ENCODE results near the gene COA3. TPM values are rescaled to one million over a fixed set of nuclear protein-coding genes. Genes with fewer than 3 reads are reported as not detected.

COA3 gene
- total and polyA plus RNA-seq, 2 experiments from 2014 or later, result 81.2 to 138 TPM

DNA sequence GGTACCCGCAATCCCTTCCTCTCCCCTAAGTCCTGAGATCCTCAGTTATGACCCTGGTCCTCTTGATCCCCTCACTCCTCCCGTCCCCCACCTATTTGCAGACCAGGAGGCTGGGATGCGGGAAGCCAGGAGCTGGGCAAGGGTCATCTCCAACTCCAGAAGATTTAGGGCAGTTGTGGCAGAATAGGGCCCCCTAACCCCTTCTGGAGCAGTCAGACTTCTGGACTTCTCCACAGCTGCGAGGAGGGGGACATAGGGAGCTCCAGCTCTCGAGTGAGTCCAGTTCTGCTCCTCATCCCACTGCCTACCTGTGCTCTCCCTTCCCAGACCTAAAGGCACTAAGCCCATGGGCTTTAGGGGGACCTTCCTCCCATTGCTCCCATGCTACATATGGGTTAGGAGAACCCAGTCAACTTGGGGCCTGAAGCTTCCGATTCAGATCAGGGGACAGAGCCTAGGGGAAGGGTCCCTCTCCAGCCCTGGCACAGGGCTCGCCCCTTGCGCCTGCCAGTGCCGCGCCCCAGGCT, 16.8 kb downstream of the COA3 start:
- no peak for DNase-seq (ENCODE audit: low spot score)
- H3K27ac Mint-ChIP-seq, result no peak overlapping the region
- H3K27me3 Mint-ChIP-seq (ENCODE audit: insufficient read depth, low read depth, poor library complexity), result peaks cover 44% of the 10 kb centered on the region
- Histone ChIP-seq H3F3A (replicated peaks; ENCODE audit: low read depth) (peaks cover 12% of the 10 kb centered on the region; the same call in 1 of the 2 replicates), H3K79me2 (replicated peaks; ENCODE audit: insufficient read depth) (no peaks in the 10 kb centered on the region), H3K4me3 (no peak overlapping the region), H4K20me1 (replicated peaks; ENCODE audit: insufficient read depth) (no peaks in the 10 kb centered on the region), H3K4me2 (peak overlapping the region; percentile 93; the same call in 1 of the 2 replicates), H2AFZ (no peak overlapping the region), H3K9me2 (ENCODE audit: insufficient read depth) (no peaks in the 10 kb centered on the region), H3K36me3 (ENCODE audit: insufficient read depth) (no peaks in the 10 kb centered on the region), H3K4me1 (ENCODE audit: insufficient read depth) (peaks cover 21% of the 10 kb centered on the region; the same call in 1 of the 2 replicates), H3K27ac (ENCODE audit: low read depth) (no peak overlapping the region), H3K27me3 (ENCODE audit: insufficient read depth) (peaks cover 34% of the 10 kb centered on the region)
- peaks cover 24% of the 10 kb centered on the region for H3K36me3 Mint-ChIP-seq (ENCODE audit: low read depth)
- TF ChIP-seq, protein P1, sequence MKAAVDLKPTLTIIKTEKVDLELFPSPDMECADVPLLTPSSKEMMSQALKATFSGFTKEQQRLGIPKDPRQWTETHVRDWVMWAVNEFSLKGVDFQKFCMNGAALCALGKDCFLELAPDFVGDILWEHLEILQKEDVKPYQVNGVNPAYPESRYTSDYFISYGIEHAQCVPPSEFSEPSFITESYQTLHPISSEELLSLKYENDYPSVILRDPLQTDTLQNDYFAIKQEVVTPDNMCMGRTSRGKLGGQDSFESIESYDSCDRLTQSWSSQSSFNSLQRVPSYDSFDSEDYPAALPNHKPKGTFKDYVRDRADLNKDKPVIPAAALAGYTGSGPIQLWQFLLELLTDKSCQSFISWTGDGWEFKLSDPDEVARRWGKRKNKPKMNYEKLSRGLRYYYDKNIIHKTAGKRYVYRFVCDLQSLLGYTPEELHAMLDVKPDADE (IDR thresholded peaks at IDR 0.05), result no peak
- TF ChIP-seq, protein P2, sequence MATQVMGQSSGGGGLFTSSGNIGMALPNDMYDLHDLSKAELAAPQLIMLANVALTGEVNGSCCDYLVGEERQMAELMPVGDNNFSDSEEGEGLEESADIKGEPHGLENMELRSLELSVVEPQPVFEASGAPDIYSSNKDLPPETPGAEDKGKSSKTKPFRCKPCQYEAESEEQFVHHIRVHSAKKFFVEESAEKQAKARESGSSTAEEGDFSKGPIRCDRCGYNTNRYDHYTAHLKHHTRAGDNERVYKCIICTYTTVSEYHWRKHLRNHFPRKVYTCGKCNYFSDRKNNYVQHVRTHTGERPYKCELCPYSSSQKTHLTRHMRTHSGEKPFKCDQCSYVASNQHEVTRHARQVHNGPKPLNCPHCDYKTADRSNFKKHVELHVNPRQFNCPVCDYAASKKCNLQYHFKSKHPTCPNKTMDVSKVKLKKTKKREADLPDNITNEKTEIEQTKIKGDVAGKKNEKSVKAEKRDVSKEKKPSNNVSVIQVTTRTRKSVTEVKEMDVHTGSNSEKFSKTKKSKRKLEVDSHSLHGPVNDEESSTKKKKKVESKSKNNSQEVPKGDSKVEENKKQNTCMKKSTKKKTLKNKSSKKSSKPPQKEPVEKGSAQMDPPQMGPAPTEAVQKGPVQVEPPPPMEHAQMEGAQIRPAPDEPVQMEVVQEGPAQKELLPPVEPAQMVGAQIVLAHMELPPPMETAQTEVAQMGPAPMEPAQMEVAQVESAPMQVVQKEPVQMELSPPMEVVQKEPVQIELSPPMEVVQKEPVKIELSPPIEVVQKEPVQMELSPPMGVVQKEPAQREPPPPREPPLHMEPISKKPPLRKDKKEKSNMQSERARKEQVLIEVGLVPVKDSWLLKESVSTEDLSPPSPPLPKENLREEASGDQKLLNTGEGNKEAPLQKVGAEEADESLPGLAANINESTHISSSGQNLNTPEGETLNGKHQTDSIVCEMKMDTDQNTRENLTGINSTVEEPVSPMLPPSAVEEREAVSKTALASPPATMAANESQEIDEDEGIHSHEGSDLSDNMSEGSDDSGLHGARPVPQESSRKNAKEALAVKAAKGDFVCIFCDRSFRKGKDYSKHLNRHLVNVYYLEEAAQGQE (IDR thresholded peaks at IDR 0.05; ENCODE audit: unreplicated experiment), result no peak
- no peak for TF ChIP-seq NANOG (IDR thresholded peaks at IDR 0.05; ENCODE audit: borderline replicate concordance)
- no peak for ATAC-seq
- H3K4me1 Mint-ChIP-seq, result peaks cover 24% of the 10 kb centered on the region
- peak overlapping the region; percentile 72 for H3K4me3 Mint-ChIP-seq
- no peaks in the 10 kb centered on the region; the same call in 2 of the 3 replicates for H3K9me3 Mint-ChIP-seq

GRCh38 chr17:42780851-42781638, 17.5 kb downstream of the COA3 start:
- no peaks in the 10 kb centered on the region; the same call in 2 of the 3 replicates for H3K9me3 Mint-ChIP-seq
- Histone ChIP-seq H3K36me3 (ENCODE audit: insufficient read depth) (no peaks in the 10 kb centered on the region; the same call in 1 of the 2 replicates), H3F3A (replicated peaks; ENCODE audit: low read depth) (peaks cover 12% of the 10 kb centered on the region; the same call in 1 of the 2 replicates), H3K4me1 (ENCODE audit: insufficient read depth) (peaks cover 21% of the 10 kb centered on the region; the same call in 1 of the 2 replicates), H2AFZ (peak overlapping the region; percentile 89; the same call in 1 of the 2 replicates), H3K4me3 (peak overlapping the region; percentile 81), H3K27me3 (ENCODE audit: insufficient read depth) (peaks cover 34% of the 10 kb centered on the region), H3K27ac (ENCODE audit: low read depth) (no peak overlapping the region), H3K9me2 (ENCODE audit: insufficient read depth) (no peaks in the 10 kb centered on the region), H3K4me2 (peak overlapping the region; percentile 93), H4K20me1 (replicated peaks; ENCODE audit: insufficient read depth) (no peaks in the 10 kb centered on the region), H3K79me2 (replicated peaks; ENCODE audit: insufficient read depth) (no peaks in the 10 kb centered on the region)
- H3K4me3 Mint-ChIP-seq, result peak overlapping the region; percentile 72
- H3K27me3 Mint-ChIP-seq (ENCODE audit: insufficient read depth, low read depth, poor library complexity), result peaks cover 44% of the 10 kb centered on the region
- ATAC-seq, result peak; percentile 37
- H3K4me1 Mint-ChIP-seq, result peaks cover 24% of the 10 kb centered on the region
- peaks cover 31% of the 10 kb centered on the region for H3K36me3 Mint-ChIP-seq (ENCODE audit: low read depth)
- TF ChIP-seq ZNF331 (CRISPR knock-in tag; IDR thresholded peaks at IDR 0.05; ENCODE audit: low read depth), result no peak
- peak; percentile 39 for TF ChIP-seq EZH2 (IDR thresholded peaks at IDR 0.05; ENCODE audit: low read depth, unreplicated experiment)
- H3K27ac Mint-ChIP-seq, result no peak overlapping the region
- no peak for DNase-seq (ENCODE audit: low spot score)

Measured in GM23338 (cell line).